K562 (cell line): Measurements from ENCODE around the gene B4GALNT3. TPM values are rescaled to one million over a fixed set of nuclear protein-coding genes. Genes with fewer than 3 reads are reported as not detected.

Source experiments
- ATAC-seq: fragments of 200-7000 bp; cut with Tn5 transposase; 3 replicates; pipeline ENCODE4 v1.9.1; 2020; ENCODE audit warnings: moderate library complexity
- BruUV-seq: library from RNA; stranded (reverse); fragments of 400-500 nt; replicated peaks from 2 replicates; lab custom pipeline; 2021; lab: Mats Ljungman, UMichigan
- CTCF ChIA-PET: fragments of 300-600 bp; formaldehyde crosslinking; extraction: SDS; loops from one replicate; lab custom pipeline; 2021; ENCODE audit warnings: low intra/inter-chr PET ratio; lab: Yijun Ruan, JAX
- POLR2A ChIA-PET: fragments of 300-600, 350-650 bp; sonication (Branson Sonifier 250); formaldehyde crosslinking; extraction: SDS; loops from one replicate; lab custom pipeline; 2021; ENCODE audit warnings: antibody characterized with exemption, inconsistent platforms; lab: Yijun Ruan, JAX
- DNase-seq, 4 experiments: peaks; one replicate each; pipeline versions ENCODE4 v3.0.0 to v3.0.0-alpha.2; 2011 to 2018; ENCODE audit warnings: low spot score in 3 of 4, mixed read lengths in 3 of 4; ENCODE audit errors: extremely low read depth in 1 of 4
- FAIRE-seq: peaks from 2 replicates; lab custom pipeline; 2011; peaks lifted over from hg19 to GRCh38; lab: Jason Lieb, UNC
- H2AFZ ChIP-seq: 2 replicates; pipeline ENCODE4 v1.6.0; 2011; ENCODE audit warnings: low read depth, low read length, control low read depth, inconsistent platforms
- H3K27ac ChIP-seq: fragments of 200-600 bp; 3 replicates; pipeline ENCODE4 v1.8.0; 2011; ENCODE audit warnings: low read depth, mild to moderate bottlenecking, control low read depth, inconsistent platforms, low read length, moderate library complexity, mixed read lengths; ENCODE audit errors: extremely low read depth
- H3K27me3 ChIP-seq, 2 experiments: fragments of 300-600 bp in 1 of 2; 2 replicates in 1 of 2; 3 replicates in 1 of 2; pipeline versions ENCODE4 v1.6.0 to v1.8.0; 2011; ENCODE audit warnings: inconsistent platforms in 2 of 2, low read length in 2 of 2, mild to moderate bottlenecking in 1 of 2, mixed read lengths in 1 of 2, moderate library complexity in 1 of 2; ENCODE audit not compliant: control insufficient read depth in 2 of 2, insufficient read depth in 2 of 2
- H3K36me3 ChIP-seq: fragments of 300-600 bp; 3 replicates; pipeline ENCODE4 v1.8.0; 2011; ENCODE audit warnings: mild to moderate bottlenecking, low read length, inconsistent platforms; ENCODE audit not compliant: control insufficient read depth, insufficient read depth
- H3K4me1 ChIP-seq, 2 experiments: fragments of 200-600 bp in 1 of 2; replicated peaks in 1 of 2; 2 replicates in 1 of 2; 3 replicates in 1 of 2; pipeline versions ENCODE4 v1.5.1 to v1.8.0; 2011; ENCODE audit warnings: inconsistent platforms in 2 of 2, low read length in 2 of 2, mild to moderate bottlenecking in 1 of 2, mixed read lengths in 1 of 2, moderate library complexity in 1 of 2; ENCODE audit not compliant: control insufficient read depth in 2 of 2, insufficient read depth in 2 of 2
- H3K4me2 ChIP-seq: 2 replicates; pipeline ENCODE4 v1.6.1; 2011; ENCODE audit warnings: low read length, control low read depth, inconsistent platforms, mixed read lengths; ENCODE audit not compliant: insufficient read depth
- H3K4me3 ChIP-seq: fragments of 200-600 bp; sonication (generic), shearing (Covaris generic); 2 replicates; pipeline ENCODE4 v1.5.1; 2016; ENCODE audit warnings: control low read depth, inconsistent platforms
- H3K79me2 ChIP-seq: fragments of 200-600 bp; 3 replicates; pipeline ENCODE4 v1.8.0; 2011; ENCODE audit warnings: low read length, inconsistent platforms; ENCODE audit not compliant: control insufficient read depth, insufficient read depth
- H3K9ac ChIP-seq, 2 experiments: 2 replicates each; pipeline versions ENCODE4 v1.6.0 to v1.6.1; 2011; ENCODE audit warnings: low read depth in 2 of 2, low read length in 2 of 2, control low read depth in 1 of 2, inconsistent platforms in 1 of 2, mild to moderate bottlenecking in 1 of 2, mixed read lengths in 1 of 2; ENCODE audit not compliant: insufficient read depth in 1 of 2
- H3K9me1 ChIP-seq: one replicate; pipeline ENCODE4 v1.6.0; 2011; ENCODE audit warnings: inconsistent platforms, mild to moderate bottlenecking, low read length, moderate library complexity; ENCODE audit not compliant: control insufficient read depth, insufficient read depth
- H3K9me3 ChIP-seq: replicated peaks from 2 replicates; pipeline ENCODE4 v1.5.1; 2011; ENCODE audit warnings: low read depth, low read length, inconsistent platforms; ENCODE audit not compliant: control insufficient read depth, insufficient read depth
- H4K20me1 ChIP-seq: replicated peaks from 2 replicates; pipeline ENCODE4 v1.6.1; 2011; ENCODE audit warnings: low read length, inconsistent platforms, mixed read lengths; ENCODE audit not compliant: control insufficient read depth, insufficient read depth
- C11orf30 ChIP-seq: fragments of 450-650 bp; IDR thresholded peaks from 2 replicates; pipeline ENCODE4 v1.6.1; 2016; ENCODE audit warnings: low read depth, mild to moderate bottlenecking
- CHD7 ChIP-seq: fragments of 200-600 bp; sonication (generic); IDR thresholded peaks from one replicate; pipeline ENCODE4 v1.6.1; 2012; ENCODE audit warnings: mild to moderate bottlenecking, low read depth, low read length, inconsistent platforms
- GTF2A2 ChIP-seq: IDR thresholded peaks from 2 replicates; pipeline ENCODE4 v1.6.1; 2016; ENCODE audit warnings: mild to moderate bottlenecking, missing genetic modification characterization, missing compliant biosample characterization
- MAFK ChIP-seq: IDR thresholded peaks from 2 replicates; pipeline ENCODE4 v1.6.1; 2011; ENCODE audit warnings: low read length, improper control_type of control experiment
- PTRF ChIP-seq: fragments of 450-650 bp; IDR thresholded peaks from 2 replicates; pipeline ENCODE4 v1.6.1; 2016; ENCODE audit warnings: mild to moderate bottlenecking, missing genetic modification characterization, missing compliant biosample characterization
- TAF1 ChIP-seq: IDR thresholded peaks from 2 replicates; pipeline ENCODE4 v1.6.1; 2011; ENCODE audit warnings: mild to moderate bottlenecking, low read length, moderate library complexity; ENCODE audit not compliant: insufficient read depth, control insufficient read depth, severe bottlenecking; ENCODE audit errors: extremely low read depth
- TARDBP ChIP-seq: fragments of 450-650 bp; IDR thresholded peaks from 2 replicates; pipeline ENCODE4 v1.6.1; 2016
- TCF7L2 ChIP-seq: fragments of 150-350 bp; IDR thresholded peaks from 2 replicates; pipeline ENCODE4 v1.6.1; 2016; ENCODE audit warnings: low read depth, mild to moderate bottlenecking, low read length, moderate library complexity
- ZBTB17 ChIP-seq: fragments of 450-650 bp; formaldehyde crosslinking; IDR thresholded peaks from 2 replicates; pipeline ENCODE4 v1.4.0; 2020; ENCODE audit warnings: mild to moderate bottlenecking
- ZNF316 ChIP-seq: fragments of 450-650 bp; IDR thresholded peaks from 2 replicates; pipeline ENCODE4 v1.6.1; 2016
- WGBS: fragments of 100-300 bp; shearing (Covaris generic); methylation state at CpG from one replicate; pipeline ENCODE4 v1.1.6; 2016; ENCODE audit warnings: low coverage, mixed read lengths; ENCODE audit not compliant: insufficient coverage; ENCODE audit errors: missing lambda C conversion rate; 5-methylcytosine and 5-hydroxymethylcytosine counted together
- in situ Hi-C: fragments of 300-500 bp; cut with MboI; formaldehyde crosslinking; loops from 4 replicates; pipeline ENCODE4 v1.15.0; 2018; ENCODE audit warnings: inconsistent platforms, mixed read lengths
- intact Hi-C: fragments of 100-400 bp; cut with micrococcal nuclease; formaldehyde crosslinking; loops from 2 replicates; pipeline ENCODE4 v1.14.2; 2022
- polyA plus RNA-seq, 8 experiments: library from polyadenylated mRNA; depleted of rRNA in 4 of 8; stranded (reverse) in 5 of 8; unstranded in 3 of 8; fragments of >200 nt; fragmentation: Nextera tagmentation in 2 of 8; fragmentation: Illumina TruSeq in 1 of 8; extraction: Ambion mirVana in 2 of 8; extraction: Trizol in 1 of 8; gene quantifications; 2 replicates each; pipeline versions ENCODE4 v1.2.1 to v1.2.3, GENCODE V29; 2011 to 2014; ENCODE audit warnings: inconsistent platforms in 1 of 8, missing spikeins in 1 of 8
- total RNA-seq, 7 experiments: library from RNA; depleted of rRNA in 6 of 7; stranded (reverse); fragments of >200 nt in 6 of 7; fragmentation: Illumina TruSeq in 2 of 7; extraction: Trizol in 2 of 7; gene quantifications; 2 replicates each; pipeline versions ENCODE4 v1.2.1 to v1.2.3, GENCODE V29; 2011 to 2021; ENCODE audit warnings: low replicate concordance in 1 of 7
- TF ChIP-seq, protein P1 (sequence below), 2 experiments: fragments of 250-450 bp in 1 of 2; fragments of 450-650 bp in 1 of 2; sonication (Bioruptor Pico) in 1 of 2; IDR thresholded peaks; 2 replicates each; pipeline versions ENCODE4 v1.6.1 to v1.8.0; 2016 to 2021; ENCODE audit warnings: mild to moderate bottlenecking in 2 of 2, moderate library complexity in 2 of 2, missing compliant biosample characterization in 1 of 2, missing genetic modification characterization in 1 of 2

B4GALNT3 gene
- total and polyA plus RNA-seq, 9 of the 15 experiments (the other 6 are each of a cell fraction or from before 2014, with no cell fraction given): 0.04 to 0.36 (median 0.10) TPM; not detected in 6

GRCh38 chr12:590206-590750 is 130.5 kb downstream of the B4GALNT3 start:
- Histone ChIP-seq H3K36me3 (no peaks in the 10 kb centered on the region), H3K4me3 (no peak overlapping the region), H3K27me3 (no peaks in the 10 kb centered on the region), H3K9me3 (peaks cover 6% of the 10 kb centered on the region), H4K20me1 (no peaks in the 10 kb centered on the region), H2AFZ (no peak overlapping the region), H3K79me2 (no peaks in the 10 kb centered on the region), H3K9ac (peak overlapping the region in 1 of 2 experiments; percentile 60; a peak in 2 of 4 replicates), H3K4me1 (peaks cover 40 to 42% of the 10 kb centered on the region in 2 experiments; a peak in 4 of 5 replicates), H3K27ac (no peak overlapping the region), H3K4me2 (no peak overlapping the region), H3K9me1 (no peaks in the 10 kb centered on the region)
- no TSS peak for BruUV-seq
- in situ Hi-C loops (no loop called here), intact Hi-C loops (no loop called here)
- POLR2A ChIA-PET: no interaction called here
- WGBS: 78% methylated on average over 11 of the region's 14 CpGs
- CTCF ChIA-PET: no interaction called here
- DNase-seq: no peak
- TF ChIP-seq TAF1 (no peak), CHD7 (no peak), ZBTB17 (no peak), PTRF (no peak), GTF2A2 (tag) (no peak), TARDBP (no peak), ZNF316 (peak; percentile 14; the same call in 1 of the 2 replicates), TCF7L2 (no peak), C11orf30 (0 out of 2 replicates have a peak, but pooled peaks have one; percentile 4), MAFK (no peak)
- TF ChIP-seq, protein P1, sequence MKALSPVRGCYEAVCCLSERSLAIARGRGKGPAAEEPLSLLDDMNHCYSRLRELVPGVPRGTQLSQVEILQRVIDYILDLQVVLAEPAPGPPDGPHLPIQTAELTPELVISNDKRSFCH (CRISPR knock-in tag; IDR thresholded peaks at IDR 0.05): no peak
- TF ChIP-seq, protein P1 (tag; IDR thresholded peaks at IDR 0.05): no peak
- no peak for ATAC-seq
- FAIRE-seq: no peak
